Esophagus muscularis mucosa (tissue), 4 donors: Measurements from ENCODE around the gene NEURL1B. TPM values are rescaled to one million over a fixed set of nuclear protein-coding genes. Genes with fewer than 3 reads are reported as not detected.

Source experiments
- DNase-seq: peaks from one replicate; pipeline ENCODE4 v3.0.0-alpha.2; 2017; ENCODE audit errors: extremely low spot score
- H3K27ac ChIP-seq, 4 donors: fragments of 200-600 bp; sonication (generic); replicated peaks in 1 of 4; 1 replicate in 3 of 4; 2 replicates in 1 of 4; pipeline ENCODE4 v1.5.1; 2016 to 2019; ENCODE audit warnings: mild to moderate bottlenecking in 1 of 4
- H3K27me3 ChIP-seq, 4 donors: fragments of 200-600 bp; sonication (generic); one replicate each; pipeline versions ENCODE4 v1.5.1 to v1.6.0; 2016 to 2019
- H3K36me3 ChIP-seq, 4 donors: fragments of 200-600 bp; sonication (generic); one replicate each; pipeline ENCODE4 v1.5.1; 2016 to 2019
- H3K4me1 ChIP-seq, 4 donors: fragments of 200-600 bp; sonication (generic); one replicate each; pipeline ENCODE4 v1.5.1; 2016 to 2019
- H3K4me3 ChIP-seq, 4 donors: fragments of 200-600 bp; sonication (generic); 1 replicate in 2 of 4; 2 replicates in 2 of 4; pipeline ENCODE4 v1.5.1; 2016 to 2019; ENCODE audit warnings: mild to moderate bottlenecking in 4 of 4, moderate library complexity in 1 of 4
- H3K9me3 ChIP-seq, 4 donors: fragments of 200-600 bp; sonication (generic); 1 replicate in 3 of 4; 2 replicates in 1 of 4; pipeline ENCODE4 v1.5.1; 2016 to 2019
- CTCF ChIP-seq, 3 experiments: fragments of 200-600 bp in 2 of 3; fragments of 450-650 bp in 1 of 3; sonication (generic) in 2 of 3; IDR thresholded peaks; one replicate each; pipeline ENCODE4 v1.5.1; 2017 to 2019; ENCODE audit warnings: antibody characterized with exemption in 3 of 3, mild to moderate bottlenecking in 2 of 3, moderate library complexity in 1 of 3
- EP300 ChIP-seq: sonication (generic); formaldehyde crosslinking; IDR thresholded peaks from one replicate; pipeline ENCODE4 v1.6.1; 2017; ENCODE audit warnings: antibody characterized with exemption
- POLR2A ChIP-seq: fragments of 450-650 bp; IDR thresholded peaks from one replicate; pipeline ENCODE4 v1.6.1; 2017; ENCODE audit warnings: antibody characterized with exemption, moderate library complexity, mild to moderate bottlenecking, low read depth
- POLR2AphosphoS5 ChIP-seq, 2 donors: sonication (generic); formaldehyde crosslinking; IDR thresholded peaks; one replicate each; pipeline ENCODE4 v1.6.1; 2017; ENCODE audit warnings: antibody characterized with exemption in 2 of 2
- WGBS: methylation state at CpG from one replicate; pipeline ENCODE4 v1.1.5; 2018; 5-methylcytosine and 5-hydroxymethylcytosine counted together
- intact Hi-C: fragments of 100-400 bp; cut with DNase I; formaldehyde crosslinking; loops from one replicate; pipeline ENCODE4 v1.15.1; 2023
- total RNA-seq, 4 donors: library from RNA; depleted of rRNA; stranded (reverse); fragments of >200 nt; gene quantifications; one replicate each; pipeline versions ENCODE4 v1.1.0 to v1.2.1, GENCODE V29; 2016

Gene NEURL1B
- total RNA-seq, 4 donors from 2014 or later = 34.1 to 87.1 (median 60.2) TPM

- intact Hi-C loops = loop anchor here (5.0 to 10.0 kb wide), 2 partner anchors 47 to 149 kb away; no protein-coding TSS in a partner anchor
- no peaks in the 10 kb centered on the region for H3K9me3 ChIP-seq
- TF ChIP-seq POLR2AphosphoS5 (IDR thresholded peaks at IDR 0.05) = no peak
- TF ChIP-seq EP300 = no peak
- no peak for TF ChIP-seq CTCF (IDR thresholded peaks at IDR 0.05)
- TF ChIP-seq POLR2A = no peak
- H3K27ac ChIP-seq = peak overlapping the region; percentile 67 to 75 (median 70)
- H3K4me1 ChIP-seq = peaks cover 39 to 57% (median 48%) of the 10 kb centered on the region in 4 donors
- DNase-seq = no peak
- H3K36me3 ChIP-seq = no peaks in the 10 kb centered on the region
- no peaks in the 10 kb centered on the region for H3K27me3 ChIP-seq
- WGBS = 92% methylated on average over 4 of the region's 6 CpGs
- H3K4me3 ChIP-seq = no peak overlapping the region
Observed at GRCh38 chr5:172715421-172715780, 74.3 kb downstream of the NEURL1B start.

GRCh38 chr5:172715931-172716682 is 75.0 kb downstream of the NEURL1B start:
- Histone ChIP-seq H3K27ac (peak overlapping the region; percentile 67 to 75 (median 70)), H3K36me3 (no peaks in the 10 kb centered on the region), H3K27me3 (no peaks in the 10 kb centered on the region), H3K4me3 (no peak overlapping the region), H3K4me1 (peaks cover 39 to 53% (median 50%) of the 10 kb centered on the region in 4 donors), H3K9me3 (no peaks in the 10 kb centered on the region)
- TF ChIP-seq CTCF (IDR thresholded peaks at IDR 0.05) (no peak), EP300 (no peak), POLR2A (no peak), POLR2AphosphoS5 (IDR thresholded peaks at IDR 0.05) (no peak)
- DNase-seq = no peak
- intact Hi-C loops = loop anchor here (5.0 to 10.0 kb wide), 2 partner anchors 46 to 149 kb away; no protein-coding TSS in a partner anchor
- 89% methylated on average over 9 of the region's 13 CpGs for WGBS

GRCh38 chr5:172716796-172717313 is 75.8 kb downstream of the NEURL1B start:
- Histone ChIP-seq H3K36me3 (no peaks in the 10 kb centered on the region), H3K27ac (peak overlapping the region; percentile 35 to 75 (median 70)), H3K9me3 (no peaks in the 10 kb centered on the region), H3K4me1 (peaks cover 40 to 60% (median 57%) of the 10 kb centered on the region in 4 donors), H3K4me3 (peak overlapping the region in 3 of 4 donors; percentile 19 to 34 (median 25)), H3K27me3 (no peaks in the 10 kb centered on the region)
- WGBS = 5% methylated on average over 8 of the region's 20 CpGs
- intact Hi-C loops = loop anchor here (5.0 to 10.0 kb wide), 2 partner anchors 45 to 148 kb away; no protein-coding TSS in a partner anchor
- TF ChIP-seq POLR2A = no peak
- TF ChIP-seq CTCF (IDR thresholded peaks at IDR 0.05) = peak in 2 of 3 experiments; percentile 89 to 96
- TF ChIP-seq EP300 = no peak
- TF ChIP-seq POLR2AphosphoS5 (IDR thresholded peaks at IDR 0.05) = peak; percentile 64 to 71
- DNase-seq = no peak

GRCh38 chr5:172717481-172718195 is 76.6 kb downstream of the NEURL1B start:
- Histone ChIP-seq H3K4me3 (peak overlapping the region in 2 of 4 donors; percentile 19 to 25), H3K27me3 (no peaks in the 10 kb centered on the region), H3K4me1 (peaks cover 47 to 68% (median 65%) of the 10 kb centered on the region in 4 donors), H3K27ac (peak overlapping the region; percentile 35 to 75 (median 70)), H3K36me3 (no peaks in the 10 kb centered on the region), H3K9me3 (no peaks in the 10 kb centered on the region)
- 85% methylated on average over 15 of the region's 16 CpGs for WGBS
- DNase-seq = no peak
- intact Hi-C loops = loop anchor here (5.0 to 10.0 kb wide), 2 partner anchors 45 to 147 kb away; no protein-coding TSS in a partner anchor
- TF ChIP-seq CTCF (IDR thresholded peaks at IDR 0.05) (no peak), EP300 (no peak), POLR2AphosphoS5 (IDR thresholded peaks at IDR 0.05) (no peak), POLR2A (no peak)
